ENCODE results near the gene SLC39A10.
"Not testable (repeated sequence)": the region's sequence is repeated elsewhere in the genome, so short reads cannot be mapped to it uniquely, and the experiment has no call there.

Gene SLC39A10

DNA sequence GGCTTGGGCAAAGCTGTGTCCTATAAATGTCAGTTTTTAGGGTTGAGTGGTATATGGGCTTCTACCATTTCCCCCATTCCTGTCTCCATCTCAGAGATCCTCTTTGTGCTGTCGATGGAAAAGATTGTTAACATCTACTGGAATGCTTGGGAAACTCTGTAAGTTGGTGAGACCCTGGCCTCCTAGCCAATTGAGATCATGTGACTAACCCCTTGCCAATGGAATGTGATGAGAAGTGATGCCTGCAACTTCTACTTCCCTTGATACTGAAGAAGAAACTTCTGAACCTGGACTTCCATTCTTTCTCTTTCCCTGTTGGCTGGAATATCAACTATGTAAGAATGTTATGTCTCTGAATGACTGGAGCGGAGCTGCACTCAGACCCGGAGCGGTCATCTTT is 14.5 kb downstream of the SLC39A10 start:
- DNase-seq: no peak
- TF ChIP-seq GATA1 (IDR thresholded peaks at IDR 0.05; ENCODE audit: low read depth, low read length) (no peak), POLR2A (IDR thresholded peaks at IDR 0.05; ENCODE audit: low read length) (no peak)

DNA sequence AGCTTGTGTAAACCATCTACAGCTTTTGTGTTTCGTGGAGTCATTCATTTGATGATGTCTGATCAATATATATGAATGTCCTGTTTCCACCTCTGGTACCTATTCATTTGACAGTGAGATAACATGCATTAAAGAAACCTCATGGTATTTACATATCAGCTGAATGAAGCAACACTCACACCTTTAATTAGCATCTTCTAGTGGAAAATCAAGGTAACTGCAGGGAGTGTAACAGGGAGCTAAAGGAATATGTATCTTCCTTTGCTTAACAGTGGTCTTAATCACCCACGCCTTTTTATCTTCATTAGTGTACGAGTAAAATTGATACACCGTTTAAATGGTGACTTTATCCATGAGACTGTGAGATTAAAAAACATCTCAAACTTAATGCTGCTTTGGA is 15.6 kb downstream of the SLC39A10 start:
- DNase-seq: no peak
- TF ChIP-seq POLR2A (IDR thresholded peaks at IDR 0.05; ENCODE audit: low read length) (no peak), GATA1 (IDR thresholded peaks at IDR 0.05; ENCODE audit: low read depth, low read length) (no peak)

- no peak for DNase-seq
- no peak for TF ChIP-seq GATA1 (IDR thresholded peaks at IDR 0.05; ENCODE audit: low read depth, low read length)
- no peak for TF ChIP-seq POLR2A (IDR thresholded peaks at IDR 0.05; ENCODE audit: low read length)
Observed at GRCh38 chr2:195674491-195675221, 17.6 kb downstream of the SLC39A10 start.

DNA sequence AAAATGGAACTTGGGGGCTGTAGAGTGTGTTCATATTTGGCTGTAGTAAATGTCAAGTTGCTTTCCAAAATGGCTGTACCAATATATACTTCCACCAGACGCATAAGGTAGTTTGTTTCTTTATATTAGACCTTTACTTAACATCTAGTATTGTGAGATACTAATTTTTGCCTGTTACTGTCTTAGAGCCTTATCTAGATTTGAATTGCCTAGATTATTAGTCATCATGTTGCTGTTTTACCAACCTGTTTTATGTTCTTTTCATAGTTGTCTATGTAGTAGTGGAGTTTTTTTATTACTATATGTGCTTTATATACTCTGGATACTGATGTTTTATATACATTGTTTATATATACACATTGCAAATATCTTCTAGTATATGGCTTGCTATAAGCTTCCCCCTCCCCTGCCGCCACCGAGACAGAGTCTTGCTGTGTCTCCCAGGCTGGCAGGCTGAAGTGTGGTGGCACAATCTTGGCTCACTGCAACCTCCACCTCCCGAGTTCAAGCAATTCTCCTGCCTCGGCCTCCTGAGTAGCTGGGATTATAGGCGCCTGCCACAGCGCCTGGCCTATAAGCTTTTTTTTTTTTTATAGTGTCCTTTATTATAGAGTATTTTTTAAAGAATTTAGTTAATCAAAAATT is 18.9 kb downstream of the SLC39A10 start:
- DNase-seq: no peak
- no peak for TF ChIP-seq GATA1 (IDR thresholded peaks at IDR 0.05; ENCODE audit: low read depth, low read length)
- no peak for TF ChIP-seq POLR2A (IDR thresholded peaks at IDR 0.05; ENCODE audit: low read length)

GRCh38 chr2:195677290-195677689 is 20.3 kb downstream of the SLC39A10 start:
- DNase-seq: no peak
- TF ChIP-seq GATA1 (IDR thresholded peaks at IDR 0.05; ENCODE audit: low read depth, low read length): no peak
- no peak for TF ChIP-seq POLR2A (IDR thresholded peaks at IDR 0.05; ENCODE audit: low read length)

GRCh38 chr2:195677884-195678283 is 20.9 kb downstream of the SLC39A10 start:
- no peak for DNase-seq
- TF ChIP-seq POLR2A (IDR thresholded peaks at IDR 0.05; ENCODE audit: low read length) (no peak), GATA1 (IDR thresholded peaks at IDR 0.05; ENCODE audit: low read depth, low read length) (no peak)

DNA sequence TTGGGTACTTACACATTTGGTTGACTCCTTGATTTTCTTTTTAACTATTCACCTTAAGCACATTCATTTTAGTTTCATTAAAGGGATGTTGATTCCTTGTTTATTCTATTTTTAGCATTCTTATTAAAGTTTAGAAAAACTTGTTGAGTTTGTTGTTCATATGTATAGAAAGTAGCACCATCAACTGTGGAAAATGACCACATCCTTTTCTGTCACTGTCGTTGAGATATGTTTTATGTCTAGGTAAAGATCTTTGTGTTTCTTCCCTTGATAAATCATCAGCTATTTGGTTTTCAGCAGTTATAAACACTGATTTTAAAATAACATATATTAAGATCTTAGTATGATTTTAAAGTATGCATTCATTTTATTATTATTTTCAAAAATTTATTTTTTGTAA is 25.1 kb downstream of the SLC39A10 start:
- no peak for DNase-seq
- TF ChIP-seq POLR2A (IDR thresholded peaks at IDR 0.05; ENCODE audit: low read length) (no peak), GATA1 (IDR thresholded peaks at IDR 0.05; ENCODE audit: low read depth, low read length) (no peak)

- peak in 1 of 2 experiments; percentile 3 for DNase-seq
- TF ChIP-seq GATA1 (IDR thresholded peaks at IDR 0.05; ENCODE audit: low read depth, low read length) (no peak), POLR2A (IDR thresholded peaks at IDR 0.05; ENCODE audit: low read length) (no peak)
Observed at GRCh38 chr2:195683174-195683573, 26.1 kb downstream of the SLC39A10 start.

DNA sequence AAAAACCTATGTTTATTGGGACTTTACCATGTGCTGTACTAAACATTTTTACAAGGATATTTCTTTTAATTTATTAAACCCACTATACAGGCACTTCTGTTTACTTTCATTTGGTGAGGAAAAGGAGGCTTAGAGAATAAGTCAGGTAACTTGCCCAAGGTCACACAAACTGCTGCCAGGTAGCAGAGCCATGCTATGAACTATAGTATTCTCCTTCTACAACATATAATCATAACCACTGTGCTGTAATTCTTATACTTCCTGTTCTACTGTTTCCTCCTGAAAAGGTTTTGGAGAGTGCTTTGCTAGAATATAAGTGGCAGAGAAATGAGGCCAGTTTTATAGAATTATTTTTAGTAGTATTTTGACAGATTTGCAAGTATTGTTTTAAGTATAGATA is 29.5 kb downstream of the SLC39A10 start:
- no peak for TF ChIP-seq POLR2A (IDR thresholded peaks at IDR 0.05; ENCODE audit: low read length)
- no peak for TF ChIP-seq GATA1 (IDR thresholded peaks at IDR 0.05; ENCODE audit: low read depth, low read length)
- DNase-seq: no peak

DNA sequence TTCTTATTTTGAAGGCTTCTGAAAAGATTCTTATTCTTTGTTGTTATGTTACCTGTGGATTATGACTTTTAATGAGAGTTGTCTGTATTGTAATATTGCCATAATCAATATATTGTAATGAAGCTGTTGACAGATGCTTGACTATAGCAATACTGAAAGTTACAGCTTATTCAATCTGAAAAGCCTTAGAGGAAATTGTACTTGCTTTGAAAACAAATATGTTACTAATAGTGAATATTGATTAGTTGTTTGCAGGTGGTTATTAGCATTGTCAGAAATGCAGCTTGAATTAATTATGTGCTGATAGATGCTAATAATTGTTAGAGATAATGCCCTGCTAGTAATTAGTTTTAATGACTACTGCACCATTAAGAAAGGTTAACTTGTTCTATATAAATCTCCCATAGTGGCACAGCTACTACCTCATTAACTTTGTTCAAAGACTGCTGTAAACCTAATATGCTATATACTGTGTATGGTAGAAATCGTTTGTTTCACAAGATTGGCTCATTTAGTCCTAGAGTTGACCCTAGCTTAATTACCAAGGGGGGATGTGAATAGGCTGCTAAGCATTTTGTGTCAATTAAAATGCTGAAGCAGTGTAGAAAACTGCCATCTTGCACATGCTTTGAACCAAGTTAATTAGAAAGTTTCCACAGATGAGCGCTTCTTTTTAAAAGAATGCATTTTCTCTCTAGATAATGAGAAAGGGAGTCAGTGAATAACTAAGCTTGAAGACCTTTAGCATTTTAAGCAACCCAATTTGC is 30.5 kb downstream of the SLC39A10 start:
- TF ChIP-seq GATA1 (IDR thresholded peaks at IDR 0.05; ENCODE audit: low read depth, low read length) (no peak), POLR2A (IDR thresholded peaks at IDR 0.05; ENCODE audit: low read length) (no peak)
- no peak for DNase-seq

GRCh38 chr2:195692531-195692930 is 35.5 kb downstream of the SLC39A10 start:
- not testable (repeated sequence) for DNase-seq

DNA sequence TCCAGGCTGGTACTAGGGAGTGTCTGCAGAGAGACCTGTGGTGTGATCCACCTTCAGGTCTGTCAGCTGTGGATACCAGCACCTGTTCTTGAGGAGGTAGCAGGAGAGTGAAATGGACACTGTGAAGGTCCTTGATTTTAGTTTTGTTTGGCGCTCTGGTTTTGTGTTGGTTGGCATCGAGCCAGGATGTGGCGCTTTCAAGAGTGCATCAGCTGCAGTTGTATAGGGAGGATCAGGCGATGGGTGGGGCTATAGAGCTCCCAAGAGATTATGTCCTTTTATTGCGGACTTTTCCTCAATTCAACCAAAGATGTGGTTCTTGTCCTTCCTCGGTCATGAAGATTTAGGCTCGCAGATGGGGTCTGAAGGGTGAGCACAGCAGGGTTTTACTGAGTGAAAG is 37.5 kb downstream of the SLC39A10 start:
- no peak for DNase-seq
- TF ChIP-seq GATA1 (IDR thresholded peaks at IDR 0.05; ENCODE audit: low read depth, low read length): no peak
- TF ChIP-seq POLR2A (IDR thresholded peaks at IDR 0.05; ENCODE audit: low read length): no peak

DNA sequence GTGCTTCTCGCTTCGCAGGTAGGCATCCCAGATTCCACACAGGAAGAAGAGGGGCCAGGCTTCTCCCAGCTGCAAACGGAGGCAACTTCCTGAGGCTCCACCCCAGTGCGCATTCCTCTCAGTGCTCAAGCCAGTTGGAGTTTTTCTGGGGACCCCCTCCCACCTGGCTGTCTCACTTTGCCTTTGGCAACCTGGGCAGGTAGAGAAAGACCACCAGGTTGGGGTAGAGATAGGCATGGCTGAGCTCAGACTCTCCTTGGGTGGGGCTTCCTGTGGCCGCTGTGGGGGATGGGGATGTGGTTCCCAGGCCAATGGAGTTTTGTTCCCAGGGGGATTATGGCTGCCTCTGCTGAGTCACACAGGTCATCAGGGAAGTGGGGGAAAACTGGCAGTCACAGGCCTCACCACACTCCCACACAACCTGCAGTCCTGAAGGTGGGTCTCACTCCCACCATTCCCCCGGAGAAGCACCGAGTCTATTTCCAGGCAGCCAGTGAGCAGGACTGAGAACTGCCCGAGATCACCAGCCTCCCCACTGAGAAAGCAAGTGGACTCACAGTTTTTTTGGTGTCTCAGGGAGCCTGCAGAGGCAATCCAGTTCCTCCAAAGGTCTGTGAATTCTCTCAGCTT is 38.1 kb downstream of the SLC39A10 start:
- TF ChIP-seq GATA1 (IDR thresholded peaks at IDR 0.05; ENCODE audit: low read depth, low read length): no peak
- TF ChIP-seq POLR2A (IDR thresholded peaks at IDR 0.05; ENCODE audit: low read length): no peak
- DNase-seq: no peak

DNA sequence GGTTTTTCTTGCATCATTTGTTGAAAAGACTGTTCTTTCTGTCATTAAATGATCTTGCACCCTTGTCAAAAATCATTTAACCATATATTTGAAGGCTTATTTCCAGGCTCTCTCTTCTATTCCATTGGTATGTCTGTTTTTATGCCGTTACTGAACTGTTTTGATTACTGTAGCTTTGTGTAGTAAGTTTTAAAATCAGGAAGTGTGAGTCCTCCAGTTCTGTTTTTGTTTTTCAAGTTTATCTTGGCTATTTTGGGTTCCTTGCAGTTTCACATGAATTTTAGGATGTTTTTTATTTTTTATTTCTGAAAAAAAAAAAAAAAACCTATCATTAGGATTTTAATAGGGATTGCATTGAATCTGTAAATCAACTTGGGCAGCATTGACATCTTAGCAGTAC is 39.0 kb downstream of the SLC39A10 start:
- DNase-seq: no peak
- no peak for TF ChIP-seq GATA1 (IDR thresholded peaks at IDR 0.05; ENCODE audit: low read depth, low read length)
- no peak for TF ChIP-seq POLR2A (IDR thresholded peaks at IDR 0.05; ENCODE audit: low read length)
